Keratinocyte (primary cell): ENCODE measurements around the gene PRKACA. TPM values are rescaled to one million over a fixed set of nuclear protein-coding genes. Genes with fewer than 3 reads are reported as not detected.
A peak's percentile ranks its signal among the peaks of the same experiment; 100 is the strongest.

Source experiments
- DNase-seq: peaks from one replicate; pipeline ENCODE4 v3.0.0-alpha.2; 2011; ENCODE audit warnings: low read depth, missing footprints, low spot score
- FAIRE-seq: peaks from 2 replicates; lab custom pipeline; 2011; peaks lifted over from hg19 to GRCh38; lab: Jason Lieb, UNC
- H2AFZ ChIP-seq: 2 replicates; pipeline ENCODE4 v1.6.0; 2012; ENCODE audit warnings: low read length, control low read depth, inconsistent platforms; ENCODE audit not compliant: control insufficient read depth
- H3K27ac ChIP-seq: 2 replicates; pipeline ENCODE4 v1.5.1; 2011; ENCODE audit warnings: low read length; ENCODE audit not compliant: control insufficient read depth, insufficient read depth
- H3K27me3 ChIP-seq: 3 replicates; pipeline ENCODE4 v1.6.0; 2011; ENCODE audit warnings: low read length; ENCODE audit not compliant: control insufficient read depth, insufficient read depth; ENCODE audit errors: extremely low read depth
- H3K36me3 ChIP-seq, 2 experiments: 2 replicates in 1 of 2; 3 replicates in 1 of 2; pipeline ENCODE4 v1.5.1; 2011; ENCODE audit warnings: low read length in 2 of 2, mild to moderate bottlenecking in 1 of 2; ENCODE audit not compliant: control insufficient read depth in 2 of 2, insufficient read depth in 2 of 2; ENCODE audit errors: extremely low read depth in 1 of 2
- H3K4me1 ChIP-seq: 3 replicates; pipeline ENCODE4 v1.5.1; 2011; ENCODE audit warnings: low read length; ENCODE audit not compliant: control insufficient read depth, insufficient read depth; ENCODE audit errors: extremely low read depth
- H3K4me2 ChIP-seq: 3 replicates; pipeline ENCODE4 v1.6.0; 2011; ENCODE audit warnings: low read depth, low read length; ENCODE audit not compliant: control insufficient read depth, insufficient read depth; ENCODE audit errors: extremely low read depth
- H3K4me3 ChIP-seq, 3 experiments: fragments of 200-600 bp in 1 of 3; sonication (generic) in 1 of 3; 2 replicates in 2 of 3; 3 replicates in 1 of 3; pipeline ENCODE4 v1.5.1; 2011 to 2016; ENCODE audit warnings: low read length in 3 of 3, mild to moderate bottlenecking in 3 of 3, control low read depth in 2 of 3, inconsistent platforms in 1 of 3, low read depth in 1 of 3, mixed read lengths in 1 of 3, mixed run types in 1 of 3, moderate library complexity in 1 of 3; ENCODE audit not compliant: control insufficient read depth in 2 of 3, insufficient read depth in 2 of 3; ENCODE audit errors: extremely low read depth in 1 of 3
- H3K79me2 ChIP-seq: 2 replicates; pipeline ENCODE4 v1.6.0; 2012; ENCODE audit warnings: low read length; ENCODE audit not compliant: control insufficient read depth, insufficient read depth
- H3K9ac ChIP-seq: 3 replicates; pipeline ENCODE4 v1.6.0; 2011; ENCODE audit warnings: low read length; ENCODE audit not compliant: control insufficient read depth, insufficient read depth; ENCODE audit errors: extremely low read depth
- H3K9me1 ChIP-seq: 3 replicates; pipeline ENCODE4 v1.6.0; 2011; ENCODE audit warnings: low read length; ENCODE audit not compliant: control insufficient read depth, insufficient read depth; ENCODE audit errors: extremely low read depth
- H3K9me3 ChIP-seq: 2 replicates; pipeline ENCODE4 v1.5.1; 2012; ENCODE audit warnings: low read depth, low read length; ENCODE audit not compliant: control insufficient read depth
- H4K20me1 ChIP-seq: 3 replicates; pipeline ENCODE4 v1.6.0; 2011; ENCODE audit warnings: low read length; ENCODE audit not compliant: control insufficient read depth, insufficient read depth; ENCODE audit errors: extremely low read depth
- CTCF ChIP-seq, 3 experiments: IDR thresholded peaks in 1 of 3; conservative IDR thresholded peaks in 1 of 3; optimal IDR thresholded peaks in 1 of 3; 2 replicates in 2 of 3; 3 replicates in 1 of 3; pipeline versions ENCODE3 to v1.5.1; 2011; ENCODE audit warnings: low read length in 3 of 3, mild to moderate bottlenecking in 3 of 3, moderate library complexity in 2 of 3, control low read depth in 1 of 3, inconsistent platforms in 1 of 3; ENCODE audit not compliant: insufficient read depth in 2 of 3; ENCODE audit errors: extremely low read depth in 1 of 3
- EZH2 ChIP-seq: IDR thresholded peaks from one replicate; pipeline ENCODE4 v1.6.1; 2012; ENCODE audit warnings: inconsistent platforms, mild to moderate bottlenecking, low read length, moderate library complexity
- dilution Hi-C: fragments of 300-500 bp; cut with MboI; formaldehyde crosslinking; loops from one replicate; pipeline ENCODE4 v1.7.0; 2020; ENCODE audit warnings: low sequenced_read_pairs; ENCODE audit not compliant: extremely low pct_ligation_motif_present
- polyA plus RNA-seq, 5 experiments: library from polyadenylated mRNA; depleted of rRNA in 3 of 5; stranded (reverse) in 3 of 5; stranded (forward) in 1 of 5; unstranded in 1 of 5; fragments of >200 nt; gene quantifications; 1 replicate in 1 of 5; 2 replicates in 3 of 5; 3 replicates in 1 of 5; pipeline versions ENCODE4 v1.2.1 to v1.2.3, GENCODE V29; 2011 to 2012; ENCODE audit warnings: missing spikeins in 2 of 5, low read depth in 1 of 5, low replicate concordance in 1 of 5

The PRKACA gene
- polyA plus RNA-seq, 1 donor (not counting 4 experiments of a cell fraction or from before 2014, with no cell fraction given) = 13.7 TPM

GRCh38 chr19:14118165-14119051 is 846 bp upstream of the PRKACA start:
- dilution Hi-C loops = no loop called here
- TF ChIP-seq EZH2 (no peak), CTCF (optimal IDR thresholded peaks at IDR 0.05 in 1 of 3, IDR thresholded peaks at IDR 0.05 in 1 of 3, conservative IDR thresholded peaks at IDR 0.05 in 1 of 3; ENCODE audit: extremely low read depth in 1 of 3, insufficient read depth in 2 of 3, low read length in 3 of 3) (no peak)
- peak overlapping the region; percentile 82 for H2AFZ ChIP-seq

GRCh38 chr19:14116918-14117578 is 514 bp downstream of the PRKACA start:
- dilution Hi-C loops = no loop called here
- DNase-seq = no peak
- H3K9me3 ChIP-seq = no peaks in the 10 kb centered on the region
- peak overlapping the region; percentile 89 for H3K4me2 ChIP-seq
- no peaks in the 10 kb centered on the region for H3K9me1 ChIP-seq
- H3K27ac ChIP-seq = peak overlapping the region; percentile 31
- H4K20me1 ChIP-seq = no peaks in the 10 kb centered on the region
- H3K36me3 ChIP-seq = peaks cover 0 to 4% of the 10 kb centered on the region in 2 experiments
- H3K9ac ChIP-seq = peak overlapping the region; percentile 71
- H3K4me1 ChIP-seq = peaks cover 14% of the 10 kb centered on the region
- peak overlapping the region; percentile 78 to 86 (median 80) for H3K4me3 ChIP-seq
- no peak for FAIRE-seq
- peaks cover 9% of the 10 kb centered on the region for H3K79me2 ChIP-seq
- TF ChIP-seq CTCF (optimal IDR thresholded peaks at IDR 0.05 in 1 of 3, IDR thresholded peaks at IDR 0.05 in 1 of 3, conservative IDR thresholded peaks at IDR 0.05 in 1 of 3; ENCODE audit: extremely low read depth in 1 of 3, insufficient read depth in 2 of 3, low read length in 3 of 3) (no peak), EZH2 (no peak)
- H2AFZ ChIP-seq = peak overlapping the region; percentile 15
- H3K27me3 ChIP-seq = no peaks in the 10 kb centered on the region

More at GRCh38 chr19:14118165-14119051, 846 bp upstream of the PRKACA start:
- H3K9me3 ChIP-seq = no peaks in the 10 kb centered on the region
- FAIRE-seq = peak; percentile 9
- no peaks in the 10 kb centered on the region for H3K27me3 ChIP-seq
- H3K4me2 ChIP-seq = peak overlapping the region; percentile 91
- no peaks in the 10 kb centered on the region for H4K20me1 ChIP-seq
- peaks cover 14% of the 10 kb centered on the region for H3K4me1 ChIP-seq
- H3K9ac ChIP-seq = peak overlapping the region; percentile 73
- no peaks in the 10 kb centered on the region for H3K9me1 ChIP-seq
- H3K79me2 ChIP-seq = peaks cover 9% of the 10 kb centered on the region
- DNase-seq = no peak
- H3K27ac ChIP-seq = peak overlapping the region; percentile 63
- H3K36me3 ChIP-seq = peaks cover 0 to 4% of the 10 kb centered on the region in 2 experiments
- H3K4me3 ChIP-seq = peak overlapping the region; percentile 44 to 72 (median 58)
